GM23338 (cell line): ENCODE results near the gene SLC26A5.

Source experiments
- CREB1 ChIP-seq: fragments of 250-450 bp; sonication (Bioruptor Pico); IDR thresholded peaks from 2 replicates; pipeline ENCODE4 v1.5.0; 2020; ENCODE audit warnings: low read depth, mild to moderate bottlenecking, moderate library complexity
- CTCF ChIP-seq, 2 experiments: fragments of 200-600 bp in 1 of 2; sonication (generic) in 1 of 2; conservative IDR thresholded peaks; 2 replicates each; pipeline versions ENCODE4 v1.5.1 to v1.6.1; 2016 to 2017; ENCODE audit warnings: antibody characterized with exemption in 2 of 2, low read depth in 2 of 2, mild to moderate bottlenecking in 2 of 2, moderate library complexity in 1 of 2
- ETS1 ChIP-seq: IDR thresholded peaks from 2 replicates; pipeline ENCODE4 v1.6.1; 2016; ENCODE audit warnings: antibody characterized with exemption
- EZH2 ChIP-seq: fragments of 200-600 bp; sonication (generic); IDR thresholded peaks from one replicate; pipeline ENCODE4 v1.8.0; 2017; ENCODE audit warnings: antibody characterized with exemption, mild to moderate bottlenecking, low read depth; ENCODE audit not compliant: unreplicated experiment
- EZH2phosphoT487 ChIP-seq: fragments of 200-600 bp; sonication (generic); IDR thresholded peaks from one replicate; pipeline ENCODE4 v1.8.1; 2018; ENCODE audit warnings: antibody characterized with exemption; ENCODE audit not compliant: unreplicated experiment
- JUNB ChIP-seq: IDR thresholded peaks from one replicate; pipeline ENCODE4 v1.6.1; 2016; ENCODE audit warnings: antibody characterized with exemption; ENCODE audit not compliant: unreplicated experiment
- POLR2AphosphoS5 ChIP-seq: IDR thresholded peaks from 2 replicates; pipeline ENCODE4 v1.6.1; 2016; ENCODE audit warnings: antibody characterized with exemption, low read depth
- REST ChIP-seq: IDR thresholded peaks from one replicate; pipeline ENCODE4 v1.6.1; 2018; ENCODE audit warnings: antibody characterized with exemption; ENCODE audit not compliant: unreplicated experiment
- ZNF331 ChIP-seq: fragments of 250-450 bp; sonication (Bioruptor Pico); IDR thresholded peaks from 2 replicates; pipeline ENCODE4 v1.5.0; 2020; ENCODE audit warnings: low read depth, mild to moderate bottlenecking, moderate library complexity

- peak; percentile 40 to 43 for TF ChIP-seq CTCF (conservative IDR thresholded peaks at IDR 0.05; ENCODE audit: low read depth in 2 of 2)
- no peak for TF ChIP-seq CREB1 (CRISPR knock-in tag)
- no peak for TF ChIP-seq EZH2
- TF ChIP-seq REST, result no peak
- no peak for TF ChIP-seq ETS1
- TF ChIP-seq POLR2AphosphoS5, result no peak
- TF ChIP-seq EZH2phosphoT487, result no peak
- no peak for TF ChIP-seq JUNB
- TF ChIP-seq ZNF331, result no peak
Observed at GRCh38 chr7:103425177-103425576, 20.8 kb downstream of the SLC26A5 start.
